Measurements from ENCODE around the gene KLF4. TPM values are rescaled to one million over a fixed set of nuclear protein-coding genes. Genes with fewer than 3 reads are reported as not detected.

KLF4 gene
- total RNA-seq, 1 donor from 2014 or later = 143 TPM

GRCh38 chr9:107443786-107444185 lies 45.8 kb downstream of the KLF4 start:
- no peaks in the 10 kb centered on the region for H3K4me1 ChIP-seq
- H3K27ac ChIP-seq = no peak overlapping the region
- no peak overlapping the region for H3K4me3 ChIP-seq
- intact Hi-C loops (cut with DNase I) = no loop called here
- no peak for TF ChIP-seq CTCF (IDR thresholded peaks at IDR 0.05)
- H3K9me3 ChIP-seq = no peaks in the 10 kb centered on the region
- ATAC-seq (no peak), DNase-seq (no peak)
- no peaks in the 10 kb centered on the region for H3K27me3 ChIP-seq
- no peaks in the 10 kb centered on the region for H3K36me3 ChIP-seq

- intact Hi-C loops (cut with DNase I) = no loop called here
Observed at GRCh38 chr9:107439991-107440456, 49.5 kb downstream of the KLF4 start.

GRCh38 chr9:107438211-107439031 lies 51.1 kb downstream of the KLF4 start:
- intact Hi-C loops (cut with DNase I) = no loop called here
- H3K27ac ChIP-seq = no peak overlapping the region
- no peak for ATAC-seq
- H3K27me3 ChIP-seq = no peaks in the 10 kb centered on the region
- H3K9me3 ChIP-seq = no peaks in the 10 kb centered on the region
- no peak overlapping the region for H3K4me3 ChIP-seq
- no peaks in the 10 kb centered on the region for H3K36me3 ChIP-seq
- TF ChIP-seq CTCF (IDR thresholded peaks at IDR 0.05) = no peak
- DNase-seq = no peak
- no peaks in the 10 kb centered on the region for H3K4me1 ChIP-seq

More at GRCh38 chr9:107439991-107440456, 49.5 kb downstream of the KLF4 start:
- Histone ChIP-seq H3K4me3 (no peak overlapping the region), H3K36me3 (no peaks in the 10 kb centered on the region), H3K27me3 (no peaks in the 10 kb centered on the region), H3K27ac (no peak overlapping the region), H3K4me1 (no peaks in the 10 kb centered on the region), H3K9me3 (no peaks in the 10 kb centered on the region)
- TF ChIP-seq CTCF (IDR thresholded peaks at IDR 0.05) = no peak
- no peak for ATAC-seq
- DNase-seq = no peak

- no peak for TF ChIP-seq CTCF (IDR thresholded peaks at IDR 0.05)
- no peak overlapping the region for H3K4me3 ChIP-seq
- H3K27me3 ChIP-seq = no peaks in the 10 kb centered on the region
- H3K9me3 ChIP-seq = no peaks in the 10 kb centered on the region
- no peak overlapping the region for H3K27ac ChIP-seq
- intact Hi-C loops (cut with DNase I) = no loop called here
- ATAC-seq = no peak
- H3K4me1 ChIP-seq = no peaks in the 10 kb centered on the region
- no peak for DNase-seq
- no peaks in the 10 kb centered on the region for H3K36me3 ChIP-seq
Observed at GRCh38 chr9:107437716-107438115, 51.9 kb downstream of the KLF4 start.

GRCh38 chr9:107435415-107435814 lies 54.2 kb downstream of the KLF4 start:
- no peak for ATAC-seq
- H3K4me1 ChIP-seq = no peaks in the 10 kb centered on the region
- no peaks in the 10 kb centered on the region for H3K9me3 ChIP-seq
- H3K27ac ChIP-seq = no peak overlapping the region
- no peak for TF ChIP-seq CTCF (IDR thresholded peaks at IDR 0.05)
- no peak overlapping the region for H3K4me3 ChIP-seq
- intact Hi-C loops (cut with DNase I) = no loop called here
- no peaks in the 10 kb centered on the region for H3K27me3 ChIP-seq
- DNase-seq = no peak
- H3K36me3 ChIP-seq = no peaks in the 10 kb centered on the region

Other genes with a start within 250 kb of the KLF4 start
- 98.0 TPM for gene RAD23B, start 206.5 kb downstream of the KLF4 start, total RNA-seq